SK-N-SH (cell line): ENCODE measurements around the gene PLXNA4. TPM values are rescaled to one million over a fixed set of nuclear protein-coding genes. Genes with fewer than 3 reads are reported as not detected.

ENCODE experiments used
- CTCF ChIA-PET: fragments of 300-600, 350-600 bp; formaldehyde crosslinking; extraction: SDS; loops from one replicate; lab custom pipeline; 2021; lab: Yijun Ruan, JAX
- POLR2A ChIA-PET: fragments of 350-600 bp; sonication (Branson Sonifier 250); formaldehyde crosslinking; extraction: SDS; loops from one replicate; lab custom pipeline; 2020; ENCODE audit warnings: antibody characterized with exemption, inconsistent platforms; lab: Yijun Ruan, JAX
- DNase-seq: peaks from one replicate; pipeline ENCODE4 v3.0.0; 2012
- H2AFZ ChIP-seq: fragments of 200-600 bp; sonication (generic); 2 replicates; pipeline ENCODE4 v1.8.1; 2016; ENCODE audit warnings: antibody characterized with exemption, mild to moderate bottlenecking, low read depth
- H3F3A ChIP-seq: fragments of 200-600 bp; sonication (generic); replicated peaks from 2 replicates; pipeline ENCODE3; 2016; ENCODE audit warnings: antibody characterized with exemption, mild to moderate bottlenecking; ENCODE audit not compliant: insufficient read depth
- H3K27ac ChIP-seq, 2 experiments: fragments of 200-500 bp in 1 of 2; fragments of 200-600 bp in 1 of 2; sonication (Bioruptor generic) in 1 of 2; sonication (generic), shearing (Covaris generic) in 1 of 2; 2 replicates each; pipeline versions ENCODE4 v1.5.1 to v1.6.1; 2014 to 2016; ENCODE audit warnings: low read depth in 2 of 2, inconsistent platforms in 1 of 2, low read length in 1 of 2, mild to moderate bottlenecking in 1 of 2, mixed read lengths in 1 of 2
- H3K27me3 ChIP-seq: fragments of 200-600 bp; sonication (generic), shearing (Covaris generic); 2 replicates; pipeline ENCODE4 v1.6.1; 2016; ENCODE audit warnings: mixed run types; ENCODE audit not compliant: insufficient read depth
- H3K36me3 ChIP-seq, 2 experiments: fragments of 200-500 bp in 1 of 2; fragments of 200-600 bp in 1 of 2; sonication (Bioruptor generic) in 1 of 2; sonication (generic) in 1 of 2; replicated peaks in 1 of 2; 2 replicates each; pipeline versions ENCODE3 to v1.5.1; 2014 to 2016; ENCODE audit warnings: low read length in 1 of 2, mild to moderate bottlenecking in 1 of 2; ENCODE audit not compliant: insufficient read depth in 2 of 2, control insufficient read depth in 1 of 2
- H3K4me1 ChIP-seq, 2 experiments: fragments of 200-500 bp in 1 of 2; fragments of 200-600 bp in 1 of 2; sonication (Bioruptor generic) in 1 of 2; sonication (generic), shearing (Covaris generic) in 1 of 2; 2 replicates each; pipeline versions ENCODE4 v1.5.1 to v1.6.1; 2014 to 2016; ENCODE audit warnings: low read depth in 1 of 2, low read length in 1 of 2, mixed run types in 1 of 2; ENCODE audit not compliant: insufficient read depth in 2 of 2, control insufficient read depth in 1 of 2
- H3K4me2 ChIP-seq: fragments of 200-600 bp; sonication (generic), shearing (Covaris generic); 2 replicates; pipeline ENCODE4 v1.6.1; 2017; ENCODE audit warnings: mixed run types
- H3K4me3 ChIP-seq, 2 experiments: fragments of 200-500 bp in 1 of 2; fragments of 200-600 bp in 1 of 2; sonication (Bioruptor generic) in 1 of 2; sonication (generic), shearing (Covaris generic) in 1 of 2; 2 replicates each; pipeline versions ENCODE4 v1.5.1 to v1.8.1; 2014 to 2016; ENCODE audit warnings: low read depth in 2 of 2, inconsistent platforms in 1 of 2, low read length in 1 of 2, mild to moderate bottlenecking in 1 of 2, mixed read lengths in 1 of 2, moderate library complexity in 1 of 2
- H3K79me2 ChIP-seq: fragments of 200-600 bp; sonication (generic); 2 replicates; pipeline ENCODE4 v1.8.1; 2017; ENCODE audit warnings: mild to moderate bottlenecking; ENCODE audit not compliant: insufficient read depth
- H3K9ac ChIP-seq: fragments of 200-600 bp; sonication (generic); 2 replicates; pipeline ENCODE4 v1.6.1; 2017; ENCODE audit warnings: mixed run types
- H3K9me2 ChIP-seq: fragments of 200-600 bp; sonication (generic); 2 replicates; pipeline ENCODE4 v1.6.1; 2017; ENCODE audit warnings: mixed run types
- H3K9me3 ChIP-seq: fragments of 200-600 bp; sonication (generic); 2 replicates; pipeline ENCODE4 v1.6.1; 2017; ENCODE audit warnings: mixed run types, mild to moderate bottlenecking, moderate library complexity
- H4K20me1 ChIP-seq: fragments of 200-600 bp; sonication (generic); 2 replicates; pipeline ENCODE4 v1.6.1; 2017; ENCODE audit warnings: mild to moderate bottlenecking, mixed run types; ENCODE audit not compliant: insufficient read depth
- EP300 ChIP-seq, 2 experiments: IDR thresholded peaks; 2 replicates each; pipeline versions ENCODE4 v1.4.0 to v1.6.1; 2012; ENCODE audit warnings: borderline replicate concordance in 1 of 2, low read depth in 1 of 2, low read length in 1 of 2
- EZH2phosphoT487 ChIP-seq: fragments of 200-600 bp; sonication (generic); IDR thresholded peaks from 2 replicates; pipeline ENCODE4 v1.6.1; 2017; ENCODE audit warnings: low read depth, mixed run types, mild to moderate bottlenecking, antibody characterized with exemption, moderate library complexity, borderline replicate concordance
- FOSL2 ChIP-seq: IDR thresholded peaks from 2 replicates; pipeline ENCODE4 v1.4.0; 2012; ENCODE audit warnings: low read depth, mild to moderate bottlenecking, moderate library complexity, borderline replicate concordance
- FOXM1 ChIP-seq: IDR thresholded peaks from 2 replicates; pipeline ENCODE4 v1.4.0; 2012; ENCODE audit warnings: low read depth, mild to moderate bottlenecking
- GABPA ChIP-seq: IDR thresholded peaks from 2 replicates; pipeline ENCODE4 v1.4.0; 2012; ENCODE audit warnings: low read depth, mild to moderate bottlenecking
- MXI1 ChIP-seq: IDR thresholded peaks from 2 replicates; pipeline ENCODE4 v1.6.1; 2012; ENCODE audit warnings: mild to moderate bottlenecking, low read depth, low read length, improper control_type of control experiment
- NFIC ChIP-seq: IDR thresholded peaks from 2 replicates; pipeline ENCODE4 v1.4.0; 2012; ENCODE audit warnings: borderline replicate concordance
- RAD21 ChIP-seq: IDR thresholded peaks from 2 replicates; pipeline ENCODE4 v1.6.1; 2012; ENCODE audit warnings: mild to moderate bottlenecking, low read length
- RFX5 ChIP-seq: IDR thresholded peaks from 2 replicates; pipeline ENCODE4 v1.6.1; 2012; ENCODE audit warnings: mild to moderate bottlenecking, improper control_type of control experiment, low read length
- TCF12 ChIP-seq: IDR thresholded peaks from 2 replicates; pipeline ENCODE4 v1.4.0; 2012
- YY1 ChIP-seq: IDR thresholded peaks from 2 replicates; pipeline ENCODE4 v1.4.0; 2012; ENCODE audit warnings: low read depth, mild to moderate bottlenecking
- WGBS: methylation state at CpG from one replicate; pipeline ENCODE4 v1.1.6; 2017; ENCODE audit warnings: low lambda C conversion rate; 5-methylcytosine and 5-hydroxymethylcytosine counted together
- polyA plus RNA-seq, 3 experiments: library from polyadenylated mRNA; depleted of rRNA; stranded (reverse); fragments of >200 nt; gene quantifications; 2 replicates each; pipeline ENCODE4 v1.2.3, GENCODE V29; 2012

The PLXNA4 gene
- polyA plus RNA-seq, 1 of the 3 experiments (the other 2 are of a cell fraction): 2.4 TPM

DNA sequence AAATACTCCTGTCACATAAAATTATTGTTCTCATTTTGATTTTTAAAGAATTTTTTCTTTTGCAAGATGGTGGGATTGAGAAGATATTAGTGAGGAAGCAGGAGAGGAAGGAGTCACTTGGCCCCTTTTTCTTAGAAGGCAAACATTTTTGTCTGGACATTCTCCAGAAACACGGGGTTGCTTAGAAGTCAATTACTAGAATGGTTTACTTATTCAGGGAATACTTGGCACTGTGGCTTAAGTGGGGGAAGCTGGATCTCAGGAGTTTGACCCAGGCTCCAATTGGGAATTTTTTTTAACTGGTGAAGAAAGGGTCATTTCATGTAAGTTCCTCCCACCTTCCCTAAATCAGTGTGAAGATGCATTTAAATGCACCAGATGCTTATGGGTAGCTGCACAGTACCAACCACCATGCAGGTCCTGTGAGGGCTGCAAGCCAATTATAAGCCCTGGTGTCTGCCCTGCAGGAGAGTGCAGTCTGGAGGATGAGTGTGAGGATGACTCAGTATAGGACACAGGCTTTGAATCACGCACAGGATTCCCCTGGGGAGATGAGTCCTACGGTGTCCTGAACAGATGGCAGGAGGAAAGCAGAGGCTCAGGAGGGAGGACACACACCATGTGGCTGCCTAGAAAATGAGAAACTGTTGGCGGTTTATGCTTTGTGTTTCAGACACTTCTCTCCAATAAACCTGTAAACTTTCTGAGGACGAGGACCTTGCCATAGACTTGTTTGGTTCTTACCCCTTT is 299.1 kb downstream of the PLXNA4 start:
- no peak for TF ChIP-seq YY1
- no peak for TF ChIP-seq RFX5
- no peak for TF ChIP-seq GABPA
- TF ChIP-seq EP300 (IDR thresholded peaks at IDR 0.05; ENCODE audit: borderline replicate concordance in 1 of 2, low read depth in 1 of 2, low read length in 1 of 2): no peak
- TF ChIP-seq EZH2phosphoT487: no peak
- no peak; the same call in 1 of the 2 replicates for TF ChIP-seq TCF12
- TF ChIP-seq FOSL2: peak; percentile 44; the same call in 1 of the 2 replicates
- Histone ChIP-seq H3K4me3 (no peak overlapping the region), H4K20me1 (no peaks in the 10 kb centered on the region), H3K9me2 (no peaks in the 10 kb centered on the region), H3K79me2 (no peaks in the 10 kb centered on the region), H3K27me3 (no peaks in the 10 kb centered on the region), H3F3A (peaks cover 12% of the 10 kb centered on the region), H3K4me1 (peaks cover 0 to 14% of the 10 kb centered on the region in 2 experiments; a peak in 1 of 4 replicates), H3K27ac (no peak overlapping the region), H3K4me2 (no peak overlapping the region), H2AFZ (no peak overlapping the region), H3K36me3 (no peaks in the 10 kb centered on the region), H3K9ac (no peak overlapping the region), H3K9me3 (0 out of 2 replicates have a peak, but pooled peaks cover 3% of the 10 kb centered on the region)
- 40% methylated on average over 5 of the region's 5 CpGs for WGBS
- ChIA-PET CTCF (interaction anchor here (1.2 to 2.5 kb wide), 3 partner anchors 41 to 332 kb away, joined by 7 to 12 read pairs (median 9); no protein-coding TSS in a partner anchor), POLR2A (interaction anchor here (0.6 kb wide), 1 partner anchor 41 kb away, joined by 3 read pairs; no protein-coding TSS in a partner anchor)
- no peak for DNase-seq

DNA sequence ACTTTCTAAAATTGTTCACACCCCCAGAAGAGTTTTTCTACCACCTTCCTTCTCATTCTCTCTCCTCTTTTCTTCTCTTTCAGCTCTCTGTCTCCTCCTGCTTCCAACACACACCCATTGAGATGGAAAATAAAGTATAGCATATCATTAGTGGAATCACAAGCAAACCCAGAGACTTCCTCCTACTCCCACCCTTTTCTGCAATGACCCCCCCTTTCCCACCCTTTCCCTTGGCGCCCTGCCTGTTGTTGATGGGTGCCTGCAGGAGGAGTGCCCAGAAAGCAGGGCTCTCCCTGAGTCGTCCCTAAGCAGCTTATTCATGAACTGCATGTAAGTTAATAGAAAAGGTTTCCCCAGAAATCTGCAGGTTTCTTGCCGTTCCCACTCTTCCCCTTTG is 300.0 kb downstream of the PLXNA4 start:
- Histone ChIP-seq H3K9ac (no peak overlapping the region), H2AFZ (no peak overlapping the region), H3K4me1 (peaks cover 0 to 14% of the 10 kb centered on the region in 2 experiments; a peak in 1 of 4 replicates), H3K4me2 (no peak overlapping the region), H3K27ac (no peak overlapping the region), H3F3A (peaks cover 12% of the 10 kb centered on the region), H3K79me2 (no peaks in the 10 kb centered on the region), H3K9me2 (no peaks in the 10 kb centered on the region), H3K27me3 (no peaks in the 10 kb centered on the region), H3K36me3 (no peaks in the 10 kb centered on the region), H3K9me3 (no peaks in the 10 kb centered on the region), H3K4me3 (no peak overlapping the region), H4K20me1 (no peaks in the 10 kb centered on the region)
- WGBS: 43% methylated on average over 3 of the region's 3 CpGs
- peak; percentile 47 for DNase-seq
- TF ChIP-seq MXI1 (no peak), NFIC (no peak), FOXM1 (no peak), FOSL2 (no peak), RAD21 (no peak), EP300 (IDR thresholded peaks at IDR 0.05; ENCODE audit: borderline replicate concordance in 1 of 2, low read depth in 1 of 2, low read length in 1 of 2) (no peak)
- ChIA-PET CTCF (interaction anchor here (0.8 to 2.5 kb wide), 5 partner anchors 13 to 331 kb away, joined by 3 to 12 read pairs (median 7); no protein-coding TSS in a partner anchor), POLR2A (interaction anchor here (0.6 kb wide), 1 partner anchor 42 kb away, joined by 3 read pairs; no protein-coding TSS in a partner anchor)
